ENCODE measurements around the gene TENT4B. TPM values are rescaled to one million over a fixed set of nuclear protein-coding genes. Genes with fewer than 3 reads are reported as not detected.

The TENT4B gene
- total and polyA plus RNA-seq, 4 donors: 4.3 to 16.3 (median 8.4) TPM

DNA sequence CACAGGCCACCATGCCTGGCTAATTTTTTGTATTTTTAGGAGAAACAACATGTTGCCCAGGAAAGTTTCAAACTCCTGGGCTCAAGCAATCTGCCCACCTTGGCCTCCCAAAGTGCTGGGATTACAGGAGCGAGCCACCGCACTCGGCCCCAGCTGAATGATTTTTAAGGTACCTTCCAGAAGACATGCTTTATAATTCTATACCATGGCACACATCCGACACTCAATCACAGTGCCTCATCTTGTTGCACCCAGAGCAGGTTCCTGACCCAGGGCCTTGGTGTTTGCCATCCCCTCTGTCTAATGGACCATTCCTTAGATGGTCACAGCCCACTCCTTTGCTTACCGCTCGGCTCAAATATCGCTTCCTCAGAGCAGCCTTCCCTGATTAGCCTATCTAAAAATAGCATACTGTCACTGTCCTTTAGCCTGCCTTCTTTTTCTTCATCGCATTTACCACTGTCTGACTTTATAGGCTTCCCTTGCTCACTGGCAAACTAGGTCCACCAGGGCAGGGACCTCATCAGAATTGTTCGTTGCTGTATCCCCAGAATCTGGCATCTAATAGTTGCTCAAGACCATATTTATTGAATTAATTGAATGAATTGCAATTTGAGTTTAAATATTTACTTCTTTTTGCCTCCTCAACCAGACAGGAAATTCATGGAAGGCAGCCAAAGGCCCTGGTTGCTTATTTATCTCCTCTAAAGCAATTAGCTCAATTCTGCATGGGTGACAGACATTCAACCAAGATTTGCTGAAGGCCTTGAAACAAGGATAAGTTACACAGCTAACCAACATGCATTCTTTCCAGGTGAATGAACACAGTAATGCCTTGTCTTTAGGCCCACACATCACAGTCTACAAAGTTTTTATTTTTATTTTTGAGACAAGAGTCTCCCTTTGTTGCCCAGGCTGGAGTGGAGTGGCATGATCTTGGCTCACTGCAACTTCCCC, 6.3 kb upstream of the TENT4B start:
- no peak for TF ChIP-seq CTCF (IDR thresholded peaks at IDR 0.05; ENCODE audit: control extremely low read depth, extremely low read depth)
- no peaks in the 10 kb centered on the region for H3K9me3 ChIP-seq (ENCODE audit: control insufficient read depth in 4 of 4, insufficient read depth in 3 of 4, low read length in 3 of 4)
- DNase-seq (peak in 1 of 3 donors; percentile 19), ATAC-seq (ENCODE audit: insufficient read depth, low FRiP score) (no peak)
- peaks cover 0 to 3% (median 0%) of the 10 kb centered on the region in 5 donors for H3K4me1 ChIP-seq (ENCODE audit: control insufficient read depth in 5 of 5, insufficient read depth in 5 of 5, low read length in 5 of 5)
- no peak overlapping the region for H3K4me3 ChIP-seq
- H3K9ac ChIP-seq (ENCODE audit: insufficient read depth in 1 of 2, low read length in 2 of 2): no peak overlapping the region
- 75 to 83% methylated on average over 9 of the region's 9 CpGs for WGBS, 2 donors
- no peaks in the 10 kb centered on the region for H3K27me3 ChIP-seq (ENCODE audit: control insufficient read depth in 3 of 3, insufficient read depth in 3 of 3, low read length in 2 of 3)
- H3K27ac ChIP-seq (ENCODE audit: low read depth in 1 of 2, low read length in 1 of 2): no peak overlapping the region
- no peaks in the 10 kb centered on the region for H3K36me3 ChIP-seq (ENCODE audit: control insufficient read depth in 4 of 4, insufficient read depth in 4 of 4, low read length in 4 of 4)

DNA sequence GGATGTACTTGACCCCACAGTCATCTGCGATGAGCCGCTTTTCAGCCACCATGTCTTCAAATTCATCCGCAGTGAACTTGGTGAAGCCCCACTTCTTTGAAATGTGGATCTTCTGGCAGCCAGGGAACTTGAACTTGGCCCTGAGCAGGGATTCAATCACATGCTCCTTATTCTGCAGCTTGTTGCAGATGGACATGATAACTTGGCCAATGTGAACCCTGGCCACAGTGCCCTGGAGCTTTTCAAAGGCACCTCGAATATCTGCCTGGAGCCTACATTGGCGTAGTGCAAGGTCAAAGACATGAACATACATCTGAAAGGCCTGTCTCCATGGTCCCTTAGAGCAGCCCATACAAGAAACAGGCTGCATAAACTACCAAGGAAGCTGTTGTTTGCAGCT, 1.8 kb upstream of the TENT4B start:
- TF ChIP-seq CTCF (IDR thresholded peaks at IDR 0.05; ENCODE audit: control extremely low read depth, extremely low read depth): no peak
- Histone ChIP-seq H3K36me3 (ENCODE audit: control insufficient read depth in 4 of 4, insufficient read depth in 4 of 4, low read length in 4 of 4) (no peaks in the 10 kb centered on the region), H3K9ac (ENCODE audit: insufficient read depth in 1 of 2, low read length in 2 of 2) (no peak overlapping the region), H3K27me3 (ENCODE audit: control insufficient read depth in 3 of 3, insufficient read depth in 3 of 3, low read length in 2 of 3) (no peaks in the 10 kb centered on the region), H3K4me3 (no peak overlapping the region), H3K9me3 (ENCODE audit: control insufficient read depth in 4 of 4, insufficient read depth in 3 of 4, low read length in 3 of 4) (no peaks in the 10 kb centered on the region), H3K4me1 (ENCODE audit: control insufficient read depth in 5 of 5, insufficient read depth in 5 of 5, low read length in 5 of 5) (peaks cover 0 to 21% (median 9%) of the 10 kb centered on the region in 5 donors), H3K27ac (ENCODE audit: low read depth in 1 of 2, low read length in 1 of 2) (no peak overlapping the region)
- DNase-seq (no peak), ATAC-seq (ENCODE audit: insufficient read depth, low FRiP score) (no peak)
- 97 to 99% methylated on average over 5 of the region's 5 CpGs for WGBS, 2 donors

DNA sequence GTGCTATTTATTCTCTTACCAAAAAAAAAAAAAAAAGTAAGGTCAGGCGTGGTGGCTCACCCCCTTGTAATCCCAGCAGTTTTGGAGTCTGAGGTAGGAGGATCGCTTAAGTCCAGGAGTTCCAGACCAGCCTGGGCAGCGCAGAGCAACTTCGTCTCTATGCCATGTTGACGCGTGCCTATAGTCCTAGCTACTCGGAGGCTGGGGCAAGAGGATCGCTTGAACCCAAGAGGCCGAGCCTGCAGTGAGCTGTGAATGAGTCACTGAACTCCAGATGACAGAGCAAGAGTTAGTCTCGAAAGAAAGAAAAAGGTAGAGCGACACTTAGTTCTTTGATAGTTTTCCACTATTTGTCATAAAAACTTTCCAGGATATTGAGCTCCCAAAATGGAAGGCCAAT, 1.4 kb upstream of the TENT4B start:
- peaks cover 0 to 21% (median 9%) of the 10 kb centered on the region in 5 donors for H3K4me1 ChIP-seq (ENCODE audit: control insufficient read depth in 5 of 5, insufficient read depth in 5 of 5, low read length in 5 of 5)
- no peaks in the 10 kb centered on the region for H3K36me3 ChIP-seq (ENCODE audit: control insufficient read depth in 4 of 4, insufficient read depth in 4 of 4, low read length in 4 of 4)
- no peak for DNase-seq
- no peak overlapping the region for H3K27ac ChIP-seq (ENCODE audit: low read depth in 1 of 2, low read length in 1 of 2)
- no peaks in the 10 kb centered on the region for H3K27me3 ChIP-seq (ENCODE audit: control insufficient read depth in 3 of 3, insufficient read depth in 3 of 3, low read length in 2 of 3)
- ATAC-seq (ENCODE audit: insufficient read depth, low FRiP score): no peak
- no peak overlapping the region for H3K9ac ChIP-seq (ENCODE audit: insufficient read depth in 1 of 2, low read length in 2 of 2)
- no peak overlapping the region for H3K4me3 ChIP-seq
- WGBS, 2 donors: 92 to 95% methylated on average over 11 of the region's 11 CpGs
- no peaks in the 10 kb centered on the region for H3K9me3 ChIP-seq (ENCODE audit: control insufficient read depth in 4 of 4, insufficient read depth in 3 of 4, low read length in 3 of 4)
- TF ChIP-seq CTCF (IDR thresholded peaks at IDR 0.05; ENCODE audit: control extremely low read depth, extremely low read depth): no peak

Measured in lung (tissue), 12 donors.